Testis (tissue), 2 donors: ENCODE results near the gene ALOX5.

ENCODE experiments used
- CTCF ChIP-seq, 3 experiments: fragments of 450-650 bp in 2 of 3; fragments of 200-600 bp in 1 of 3; sonication (generic) in 1 of 3; IDR thresholded peaks; one replicate each; pipeline ENCODE4 v1.5.1; 2016 to 2019; ENCODE audit warnings: antibody characterized with exemption in 3 of 3, mild to moderate bottlenecking in 2 of 3, moderate library complexity in 1 of 3
- POLR2A ChIP-seq: fragments of 450-650 bp; IDR thresholded peaks from one replicate; pipeline ENCODE4 v1.6.1; 2017; ENCODE audit warnings: antibody characterized with exemption, mild to moderate bottlenecking, moderate library complexity

- TF ChIP-seq POLR2A (no peak), CTCF (IDR thresholded peaks at IDR 0.05) (no peak)
Observed at GRCh38 chr10:45428611-45429510, 54.8 kb downstream of the ALOX5 start.
